MM.1S (cell line): ENCODE results near the gene SUZ12.

ENCODE experiments used
- CTCF ChIP-seq: fragments of 300-600 bp; sonication (generic); IDR thresholded peaks from 2 replicates; pipeline ENCODE4 v1.5.1; 2016; ENCODE audit warnings: antibody characterized with exemption, low read length, mixed read lengths
- EZH2 ChIP-seq: fragments of 300-600 bp; sonication (generic); optimal IDR thresholded peaks from 2 replicates; pipeline ENCODE3; 2017; ENCODE audit warnings: low read depth, mild to moderate bottlenecking, antibody characterized with exemption, low read length, mixed read lengths
- EZH2phosphoT487 ChIP-seq: fragments of 300-600 bp; sonication (generic); IDR thresholded peaks from 2 replicates; pipeline ENCODE4 v1.6.1; 2018; ENCODE audit warnings: antibody characterized with exemption, low read length

DNA sequence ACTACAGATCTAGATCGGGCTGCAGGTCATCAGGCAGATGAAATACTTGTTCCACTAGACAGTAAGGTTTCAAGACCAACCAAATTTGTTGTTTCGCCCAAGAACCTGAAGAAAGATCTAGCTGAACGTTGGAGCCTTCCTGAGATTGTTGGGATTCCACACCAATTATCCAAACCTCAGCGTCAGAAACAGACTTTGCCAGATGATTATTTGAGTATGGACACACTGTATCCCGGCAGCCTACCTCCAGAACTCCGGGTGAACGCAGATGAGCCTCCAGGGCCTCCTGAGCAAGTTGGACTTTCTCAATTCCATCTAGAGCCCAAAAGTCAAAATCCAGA, 84.8 kb downstream of the SUZ12 start:
- TF ChIP-seq EZH2phosphoT487 (no peak), CTCF (no peak), EZH2 (no peak)
